GM19328 (cell line): ENCODE data around the gene TICRR.

Experiments
- ATAC-seq: cut with Tn5 transposase; IDR thresholded peaks from one replicate; pipeline ENCODE4 v1.9.1; 2021; ENCODE audit warnings: mild to moderate bottlenecking, moderate library complexity; ENCODE audit not compliant: unreplicated experiment

TICRR gene

GRCh38 chr15:89649716-89650115 is 74.4 kb downstream of the TICRR start:
- ATAC-seq = no peak

GRCh38 chr15:89652131-89652530 is 76.9 kb downstream of the TICRR start:
- no peak for ATAC-seq

GRCh38 chr15:89652666-89653065 is 77.4 kb downstream of the TICRR start:
- no peak for ATAC-seq

- ATAC-seq = no peak
Measured at GRCh38 chr15:89653578-89653977, 78.3 kb downstream of the TICRR start.

GRCh38 chr15:89654301-89654761 is 79.1 kb downstream of the TICRR start:
- no peak for ATAC-seq

GRCh38 chr15:89654847-89655805 is 79.9 kb downstream of the TICRR start, which contains the start of gene KIF7:
TSS of gene KIF7 (minus strand) at chr15:89655467. CDS start at chr15:89652930, 2,537 bp downstream.
- no peak for ATAC-seq

GRCh38 chr15:89656116-89656815 is 81.0 kb downstream of the TICRR start:
- ATAC-seq = no peak

GRCh38 chr15:89657686-89658200 is 82.5 kb downstream of the TICRR start:
- no peak for ATAC-seq

- no peak for ATAC-seq
Measured at GRCh38 chr15:89659295-89659694, 84.0 kb downstream of the TICRR start.

- no peak for ATAC-seq
Measured at GRCh38 chr15:89660556-89660955, 85.3 kb downstream of the TICRR start.

GRCh38 chr15:89662893-89663626 is 87.8 kb downstream of the TICRR start:
- ATAC-seq = no peak

- no peak for ATAC-seq
Measured at GRCh38 chr15:89664441-89665350, 89.4 kb downstream of the TICRR start.

- no peak for ATAC-seq
Measured at GRCh38 chr15:89665449-89666181, 90.3 kb downstream of the TICRR start.

- ATAC-seq = no peak
Measured at GRCh38 chr15:89666184-89666857, 91.1 kb downstream of the TICRR start.

- ATAC-seq = no peak
Measured at GRCh38 chr15:89666858-89667705, 91.8 kb downstream of the TICRR start.

GRCh38 chr15:89667706-89667960 is 92.4 kb downstream of the TICRR start:
- ATAC-seq = no peak

GRCh38 chr15:89668171-89668570 is 92.9 kb downstream of the TICRR start:
- no peak for ATAC-seq

- no peak for ATAC-seq
Measured at GRCh38 chr15:89669309-89669865, 94.1 kb downstream of the TICRR start.
